HEK293 (cell line): ENCODE results near the gene SSU72.

Source experiments
- CTCF ChIP-seq: fragments of 450-650 bp; formaldehyde crosslinking; IDR thresholded peaks from 2 replicates; pipeline ENCODE4 v1.5.1; 2016; ENCODE audit warnings: missing biosample characterization, missing genetic modification characterization
- ELK4 ChIP-seq: IDR thresholded peaks from 2 replicates; pipeline ENCODE4 v1.6.1; 2011; ENCODE audit warnings: mild to moderate bottlenecking, low read depth, low read length, borderline replicate concordance
- GLI4 ChIP-seq: fragments of 450-650 bp; formaldehyde crosslinking; IDR thresholded peaks from 2 replicates; pipeline ENCODE4 v1.5.1; 2016; ENCODE audit warnings: missing biosample characterization, missing genetic modification characterization
- KLF8 ChIP-seq: fragments of 450-650 bp; formaldehyde crosslinking; IDR thresholded peaks from 2 replicates; pipeline ENCODE4 v1.5.1; 2016; ENCODE audit warnings: missing biosample characterization, missing genetic modification characterization
- YY1 ChIP-seq: fragments of 450-650 bp; formaldehyde crosslinking; IDR thresholded peaks from 2 replicates; pipeline ENCODE4 v1.5.1; 2018; ENCODE audit warnings: missing biosample characterization, missing genetic modification characterization
- ZFP41 ChIP-seq: fragments of 450-650 bp; formaldehyde crosslinking; IDR thresholded peaks from 2 replicates; pipeline ENCODE4 v1.5.1; 2016; ENCODE audit warnings: missing biosample characterization, missing genetic modification characterization, borderline replicate concordance
- ZNF16 ChIP-seq: fragments of 450-650 bp; formaldehyde crosslinking; IDR thresholded peaks from 2 replicates; pipeline ENCODE4 v1.5.1; 2016; ENCODE audit warnings: low read depth, missing biosample characterization, missing genetic modification characterization
- ZNF2 ChIP-seq: fragments of 450-650 bp; formaldehyde crosslinking; IDR thresholded peaks from 2 replicates; pipeline ENCODE4 v1.5.1; 2016; ENCODE audit warnings: missing biosample characterization, missing genetic modification characterization
- ZNF223 ChIP-seq: fragments of 450-650 bp; formaldehyde crosslinking; IDR thresholded peaks from 2 replicates; pipeline ENCODE4 v1.5.1; 2016; ENCODE audit warnings: missing biosample characterization, missing genetic modification characterization
- ZNF26 ChIP-seq: fragments of 450-650 bp; formaldehyde crosslinking; IDR thresholded peaks from 2 replicates; pipeline ENCODE4 v1.5.1; 2016; ENCODE audit warnings: missing biosample characterization, missing genetic modification characterization
- ZNF398 ChIP-seq: fragments of 450-650 bp; formaldehyde crosslinking; IDR thresholded peaks from 2 replicates; pipeline ENCODE4 v1.5.1; 2017; ENCODE audit warnings: missing biosample characterization, missing genetic modification characterization
- ZNF639 ChIP-seq: fragments of 450-650 bp; formaldehyde crosslinking; IDR thresholded peaks from 2 replicates; pipeline ENCODE4 v1.5.1; 2016; ENCODE audit warnings: missing biosample characterization, missing genetic modification characterization
- ZNF707 ChIP-seq: fragments of 450-650 bp; formaldehyde crosslinking; IDR thresholded peaks from 2 replicates; pipeline ENCODE4 v1.5.1; 2016; ENCODE audit warnings: missing biosample characterization, missing genetic modification characterization
- ZNF776 ChIP-seq: fragments of 450-650 bp; formaldehyde crosslinking; IDR thresholded peaks from 2 replicates; pipeline ENCODE4 v1.5.0; 2017; ENCODE audit warnings: missing biosample characterization, missing genetic modification characterization, borderline replicate concordance

GRCh38 chr1:1604374-1605033 lies 29.8 kb upstream of the SSU72 start:
- TF ChIP-seq CTCF (tag by site-specific recombination) (no peak), ZNF776 (no peak), ZNF26 (tag by site-specific recombination) (no peak), ZNF223 (tag by site-specific recombination) (no peak), GLI4 (tag by site-specific recombination) (no peak), ZNF639 (tag by site-specific recombination) (no peak), KLF8 (tag by site-specific recombination) (no peak), ZFP41 (tag by site-specific recombination) (no peak), ELK4 (no peak), ZNF398 (tag by site-specific recombination) (no peak), YY1 (tag by site-specific recombination) (no peak), ZNF707 (tag by site-specific recombination) (no peak), ZNF16 (tag by site-specific recombination) (no peak), ZNF2 (tag by site-specific recombination) (no peak)
